GM18499 (cell line): ENCODE measurements around the gene CLIP4.

ENCODE experiments used
- ATAC-seq: cut with Tn5 transposase; IDR thresholded peaks from one replicate; pipeline ENCODE4 v1.9.1; 2021; ENCODE audit warnings: moderate number of reproducible peaks; ENCODE audit not compliant: insufficient read depth, unreplicated experiment

Gene CLIP4

DNA sequence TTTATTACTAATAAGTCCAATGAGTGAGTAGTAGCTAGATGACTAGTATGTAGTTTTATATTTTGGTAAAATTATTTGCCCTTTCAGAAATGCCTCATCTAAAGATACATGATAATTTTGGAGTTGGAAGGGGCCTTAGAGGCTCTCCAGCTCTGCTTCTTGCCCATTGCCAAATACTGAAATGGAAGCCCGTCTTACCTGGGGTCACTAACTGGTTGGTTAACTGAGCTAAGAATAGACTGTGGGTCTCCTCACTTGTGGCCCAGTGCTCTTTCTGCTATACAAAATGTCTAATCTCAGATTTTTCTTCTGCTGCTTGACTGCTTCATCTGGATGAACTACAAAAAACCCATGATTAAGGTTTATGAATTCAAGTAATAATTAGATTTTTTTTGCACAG is 67.1 kb downstream of the CLIP4 start:
- no peak for ATAC-seq

DNA sequence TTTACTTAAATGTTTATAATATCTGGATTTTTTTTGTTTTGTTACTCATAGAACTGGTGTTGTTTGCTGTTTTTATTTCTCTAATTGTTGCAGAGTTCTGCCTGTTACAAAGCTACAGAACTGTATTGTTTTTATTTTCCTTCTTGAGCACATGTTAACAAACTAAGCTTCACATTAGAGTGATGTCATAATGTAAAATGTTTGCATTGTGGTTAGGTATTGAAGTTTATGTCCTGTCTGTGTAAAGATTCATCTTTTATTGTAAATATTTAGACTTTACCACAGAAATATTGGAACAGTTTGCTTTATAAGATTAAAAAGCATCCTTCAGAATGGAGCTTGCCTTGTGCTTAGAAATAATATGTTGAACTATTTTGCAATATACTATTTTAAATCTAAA is 67.7 kb downstream of the CLIP4 start:
- ATAC-seq, result no peak

DNA sequence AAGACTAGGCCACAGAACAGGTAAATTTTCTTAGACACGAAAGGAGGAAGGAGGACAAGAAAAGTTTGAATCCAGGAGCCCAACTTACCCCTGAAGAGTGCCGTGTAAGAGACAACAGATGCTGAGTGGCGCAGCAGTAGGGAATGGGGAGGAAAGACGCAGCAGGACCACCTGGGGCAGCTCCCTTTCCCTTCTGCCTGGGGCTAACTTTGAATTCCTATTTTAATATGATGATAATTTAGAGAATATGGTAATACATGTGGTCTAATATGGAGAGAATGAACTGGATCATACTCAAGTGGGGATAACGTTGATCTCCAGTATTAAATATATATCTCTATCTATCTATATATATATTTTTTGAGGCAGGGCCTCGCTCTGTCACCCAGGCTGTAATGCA is 69.3 kb downstream of the CLIP4 start:
- ATAC-seq, result no peak

DNA sequence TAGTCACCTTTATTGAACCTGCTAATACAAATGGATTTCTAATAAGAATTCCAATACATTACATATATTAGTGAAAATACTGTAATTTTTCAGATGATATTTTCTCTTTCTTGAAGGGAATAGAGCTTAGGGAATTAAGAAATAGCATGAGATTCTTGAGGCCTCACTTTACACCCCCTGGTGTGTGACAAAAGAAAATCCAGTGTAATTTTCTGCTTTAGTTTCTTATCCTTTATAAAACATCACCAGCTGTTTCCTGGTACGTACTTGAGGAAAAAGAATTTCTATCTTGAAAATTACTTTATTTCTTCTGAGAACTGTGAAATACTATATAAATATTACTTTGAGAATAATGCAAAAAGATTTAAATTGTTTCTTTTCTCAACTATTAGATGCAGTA is 71.6 kb downstream of the CLIP4 start:
- ATAC-seq, result no peak

DNA sequence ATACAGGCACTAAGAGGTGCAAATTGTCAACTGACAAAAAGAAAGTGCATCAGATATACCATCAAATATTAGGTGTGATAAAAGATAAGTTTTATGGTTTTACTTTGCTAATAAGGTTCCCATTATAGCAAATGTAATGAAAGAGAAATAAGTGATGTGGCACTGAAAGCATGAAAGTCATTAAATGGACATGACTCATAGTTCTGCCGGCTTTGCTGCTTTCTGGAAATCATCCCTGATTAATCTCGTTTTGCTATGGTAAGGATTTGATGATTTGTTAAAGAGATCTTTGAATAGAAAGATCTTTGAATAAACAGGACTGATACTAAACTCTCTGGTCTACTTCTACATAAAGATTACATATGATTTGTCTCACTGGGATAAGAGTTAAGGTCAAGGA is 72.7 kb downstream of the CLIP4 start:
- ATAC-seq, result no peak

DNA sequence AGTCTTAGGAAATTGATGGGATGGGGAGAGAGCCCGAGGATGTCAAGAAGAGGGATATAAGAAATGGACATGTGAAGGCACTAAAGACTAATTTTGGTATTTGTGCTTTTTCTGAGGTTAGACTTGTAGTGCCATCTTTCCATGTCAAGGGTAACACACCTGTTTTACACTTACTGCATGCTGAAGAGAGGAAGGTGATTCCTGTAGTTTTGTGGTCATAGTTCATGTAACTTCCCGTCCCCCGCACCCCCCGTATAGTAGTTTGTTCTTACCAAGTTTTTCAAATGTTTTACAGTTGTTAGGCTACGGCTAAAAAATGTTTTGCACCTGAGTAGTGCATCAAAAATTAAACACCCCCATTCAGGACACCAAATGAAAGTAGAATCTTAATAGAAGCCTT is 73.8 kb downstream of the CLIP4 start:
- ATAC-seq, result no peak

DNA sequence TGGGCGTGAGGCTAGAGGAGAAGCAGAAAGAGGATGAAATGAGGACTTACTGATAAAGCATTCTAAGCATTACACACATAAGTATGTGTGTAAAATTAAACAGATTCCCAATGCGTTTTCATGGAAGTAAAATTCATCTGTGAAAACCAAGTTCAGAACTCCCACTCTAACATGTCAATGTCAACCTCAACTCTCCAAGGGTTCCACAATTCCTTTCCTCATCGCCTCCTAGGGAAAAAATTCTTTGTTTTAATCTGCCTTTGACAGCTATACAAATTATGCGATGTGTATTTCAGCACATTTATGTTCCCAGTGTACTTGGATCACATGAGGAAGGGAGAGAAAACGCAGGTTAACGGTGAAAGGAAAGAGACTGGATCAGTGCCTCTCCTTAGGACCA is 76.6 kb downstream of the CLIP4 start:
- ATAC-seq, result no peak

DNA sequence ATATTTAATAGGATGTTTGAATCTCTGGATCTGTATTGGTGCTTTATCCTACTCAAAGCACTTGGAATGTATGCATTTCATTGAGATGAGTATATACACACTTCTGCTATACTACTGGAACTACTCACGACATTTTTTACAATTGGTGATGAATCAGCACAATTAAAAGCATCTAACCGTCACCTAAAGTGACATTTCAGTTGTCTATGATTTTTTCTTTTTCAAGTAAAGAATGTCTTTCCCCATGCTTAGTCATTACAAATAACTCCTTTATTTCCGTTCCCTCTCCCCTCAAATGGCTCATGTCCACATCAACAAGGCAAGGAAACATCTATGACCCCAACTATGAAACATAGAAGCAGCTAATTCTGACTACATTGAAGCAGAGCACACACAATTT is 77.3 kb downstream of the CLIP4 start:
- no peak for ATAC-seq

DNA sequence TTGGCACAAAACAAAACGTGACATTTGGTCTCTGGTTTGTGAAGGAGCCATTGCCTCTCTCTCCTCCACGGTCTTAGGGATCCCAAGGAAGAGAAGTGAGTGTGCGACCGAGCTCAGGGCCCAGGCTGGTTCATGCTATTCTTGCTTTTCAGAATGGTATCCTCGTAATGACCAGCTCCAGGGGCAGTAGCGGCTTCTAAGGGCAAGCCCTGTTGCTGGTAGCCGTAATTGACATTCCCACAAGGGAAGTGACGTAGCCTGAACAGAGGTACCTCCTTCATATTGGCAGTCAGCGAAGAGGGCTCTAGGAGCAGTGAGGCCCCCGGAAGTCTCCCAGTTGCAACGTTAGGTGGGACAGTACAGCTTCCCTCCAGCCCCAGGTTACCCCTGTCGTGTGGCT is 77.9 kb downstream of the CLIP4 start:
- no peak for ATAC-seq

DNA sequence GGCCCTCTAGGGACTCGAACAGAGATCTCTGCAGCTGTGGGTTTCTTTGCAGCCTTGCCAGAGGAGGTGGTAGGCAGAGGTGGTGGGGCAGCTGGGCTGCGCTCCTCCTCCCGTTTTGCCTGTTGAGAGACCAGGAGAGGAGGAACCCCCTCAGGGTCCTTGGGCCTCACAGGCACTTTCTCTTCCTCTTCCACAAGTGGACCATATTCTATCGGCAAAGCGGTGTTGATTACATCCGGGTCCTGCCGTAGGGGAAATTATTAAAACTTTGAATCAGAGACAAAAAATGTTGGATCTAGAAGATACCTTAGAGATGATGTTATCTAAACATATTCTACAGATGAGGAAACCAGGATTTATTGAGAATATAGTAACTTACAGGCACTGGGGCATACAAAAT is 78.5 kb downstream of the CLIP4 start:
- no peak for ATAC-seq

DNA sequence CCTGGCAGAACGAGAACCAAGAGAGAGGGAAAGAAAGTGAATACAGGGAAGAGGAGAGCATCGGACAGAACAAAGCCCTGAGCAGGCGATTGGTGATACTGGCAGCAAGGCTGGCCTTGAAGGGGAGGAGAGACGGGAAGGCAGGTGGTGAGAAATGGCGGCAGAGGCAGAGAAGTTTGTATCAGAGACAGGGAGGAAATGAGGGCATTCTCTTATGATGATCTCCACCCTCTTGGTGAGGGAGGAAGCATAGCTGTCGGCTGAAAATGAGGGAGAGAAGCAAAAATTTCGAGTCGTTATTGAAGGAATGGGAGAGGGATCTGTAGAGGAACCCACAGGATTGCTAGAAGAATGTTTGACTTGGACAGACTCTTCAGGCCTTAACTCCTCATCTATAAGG is 80.6 kb downstream of the CLIP4 start:
- ATAC-seq, result no peak

DNA sequence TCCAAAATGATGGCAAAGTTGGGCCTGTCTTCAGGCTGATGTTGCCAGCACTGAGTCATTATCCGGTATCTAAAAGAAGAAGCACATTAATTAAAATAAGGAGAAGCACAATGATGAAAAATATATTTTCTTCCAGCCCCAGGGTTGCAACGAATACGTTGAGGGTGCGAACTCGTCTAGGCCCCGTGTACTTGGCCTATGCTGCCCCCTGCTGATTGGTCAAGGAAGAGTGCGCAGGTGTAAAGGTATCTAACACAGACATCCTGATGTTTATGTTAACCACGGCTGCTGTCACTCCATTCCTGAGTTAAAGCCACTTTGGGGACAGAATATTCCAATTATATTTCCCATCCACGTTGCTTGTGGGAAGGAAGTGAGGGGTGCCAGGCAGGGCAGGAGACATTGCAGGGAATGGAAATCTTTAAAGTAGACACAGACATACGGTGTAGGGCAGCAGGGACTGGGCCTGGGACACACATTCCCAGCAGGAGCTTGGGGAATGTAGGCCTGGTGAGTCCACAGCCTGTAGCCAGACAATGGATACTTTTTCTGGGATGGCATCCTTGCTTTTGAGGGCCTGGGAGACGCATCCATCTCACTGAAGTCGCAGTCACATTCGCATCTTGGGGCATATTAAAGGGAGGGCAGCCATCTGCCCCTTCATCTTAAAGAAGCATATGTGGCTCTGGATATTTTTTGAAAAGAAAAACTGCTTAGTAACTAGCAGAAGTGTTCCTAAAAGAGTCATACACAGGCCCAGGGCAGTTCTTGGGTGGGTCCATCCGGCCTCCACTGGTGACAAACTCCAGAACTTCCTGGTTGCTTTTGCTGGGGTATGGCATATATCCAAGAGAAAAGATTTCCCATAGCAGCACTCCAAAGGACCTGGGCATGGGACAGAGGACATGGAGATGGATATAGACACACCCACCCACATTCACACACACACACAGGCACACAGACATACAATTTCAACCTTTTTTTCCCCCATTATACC is 81.9 kb downstream of the CLIP4 start:
- ATAC-seq, result no peak

DNA sequence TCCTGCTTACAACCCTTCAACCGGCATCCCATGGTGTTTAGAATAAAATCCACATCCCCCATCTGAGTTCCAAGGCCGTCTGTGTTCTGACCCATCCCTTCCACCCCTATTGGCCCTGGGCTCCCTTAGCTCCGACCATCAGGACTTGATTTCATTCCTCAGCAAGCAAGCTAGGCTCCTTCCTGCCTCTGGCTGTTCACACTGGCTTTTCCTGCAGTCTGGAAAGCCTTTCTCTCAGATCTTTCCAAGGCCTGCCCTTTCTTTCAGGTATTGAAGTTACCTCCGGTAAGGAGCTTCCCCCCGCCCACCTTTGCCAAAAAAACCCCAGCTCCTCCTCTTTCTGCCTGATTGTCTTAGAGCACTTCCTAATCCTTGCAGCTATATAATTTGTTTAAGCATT is 86.8 kb downstream of the CLIP4 start:
- no peak for ATAC-seq

DNA sequence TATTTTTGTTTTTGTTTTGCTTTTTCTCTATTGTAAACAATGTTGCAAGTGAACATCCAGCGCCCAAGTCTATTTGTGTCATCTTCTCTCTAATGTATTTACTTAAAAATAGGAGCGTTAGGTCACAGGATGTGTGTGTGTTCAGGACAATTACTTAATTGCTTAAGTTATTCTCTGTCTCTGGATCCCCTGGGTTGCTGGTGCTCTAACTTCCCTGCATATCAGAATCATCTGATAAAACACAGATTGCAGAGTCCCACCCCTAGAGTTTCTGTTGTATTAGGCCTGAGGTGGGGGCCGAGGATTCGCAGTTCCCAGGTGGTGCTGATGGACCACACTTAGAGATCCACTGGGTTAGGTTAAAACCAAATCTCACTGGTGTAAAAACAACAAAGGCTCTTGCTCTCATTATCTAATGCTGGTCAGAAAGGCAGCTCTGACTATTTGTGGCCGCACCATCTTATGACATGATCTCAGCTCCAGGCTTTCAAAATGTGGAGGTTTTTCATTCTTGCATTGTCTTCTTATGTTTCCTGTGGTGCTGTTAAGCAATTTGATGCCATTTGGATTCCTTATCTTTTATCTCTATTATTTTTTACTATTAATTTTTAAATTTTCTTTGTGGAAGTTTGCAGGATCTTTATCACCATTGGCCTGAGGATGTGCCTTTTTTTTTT is 87.7 kb downstream of the CLIP4 start:
- ATAC-seq, result no peak

DNA sequence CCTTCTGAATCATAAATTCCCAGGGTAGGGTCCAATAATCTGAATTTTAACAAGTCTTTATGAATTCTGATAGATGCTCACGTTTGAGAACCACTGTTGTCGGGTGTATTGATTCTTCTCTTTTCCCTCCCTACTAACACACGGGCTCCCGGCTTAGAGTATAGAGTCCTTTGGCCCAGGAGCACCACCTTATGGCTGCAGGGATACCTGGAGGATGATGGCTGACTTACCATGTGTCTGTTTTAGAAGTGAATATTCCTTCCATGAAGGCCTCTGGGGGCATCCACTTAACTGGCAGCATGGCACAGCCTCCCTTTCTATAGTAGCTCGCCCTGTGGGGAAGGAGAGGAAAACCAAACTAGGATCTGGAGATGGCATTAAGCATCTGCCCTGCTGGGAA is 91.7 kb downstream of the CLIP4 start:
- no peak for ATAC-seq

DNA sequence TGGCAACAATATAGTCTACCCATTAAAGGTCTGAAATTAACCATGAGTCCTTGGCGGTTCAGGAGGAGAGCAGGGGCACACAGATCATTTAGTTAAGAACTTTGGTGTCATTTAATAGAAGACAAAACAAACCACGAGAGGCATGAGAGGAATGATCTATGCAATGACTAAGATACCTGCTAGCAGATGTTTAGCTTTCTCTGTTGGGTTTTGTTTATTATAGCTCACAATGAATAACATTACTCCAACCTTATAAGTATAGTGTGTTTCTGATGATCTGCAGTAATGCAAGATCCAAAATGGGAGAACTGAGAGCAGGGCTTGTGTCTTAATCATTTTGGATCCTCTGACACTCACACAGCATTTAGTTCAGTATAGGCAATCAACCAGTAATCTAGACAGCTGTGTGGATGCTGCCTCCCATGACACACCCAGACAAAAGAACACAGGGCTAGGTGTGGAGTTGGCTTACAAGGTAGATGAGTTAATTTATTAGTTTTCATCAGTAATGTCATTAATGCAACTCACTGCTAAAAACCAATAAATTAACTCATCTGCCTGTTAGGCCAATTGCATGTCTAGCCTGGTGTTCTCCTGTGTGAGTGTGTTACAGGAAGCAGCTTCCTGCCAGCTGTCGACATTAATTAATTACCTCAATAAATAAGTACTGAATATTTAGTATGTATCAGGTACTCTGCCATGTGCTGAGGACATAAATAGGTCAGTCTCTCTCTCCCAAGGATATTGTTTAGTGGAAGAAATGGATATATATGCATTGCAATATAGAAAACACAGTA is 92.3 kb downstream of the CLIP4 start:
- no peak for ATAC-seq

DNA sequence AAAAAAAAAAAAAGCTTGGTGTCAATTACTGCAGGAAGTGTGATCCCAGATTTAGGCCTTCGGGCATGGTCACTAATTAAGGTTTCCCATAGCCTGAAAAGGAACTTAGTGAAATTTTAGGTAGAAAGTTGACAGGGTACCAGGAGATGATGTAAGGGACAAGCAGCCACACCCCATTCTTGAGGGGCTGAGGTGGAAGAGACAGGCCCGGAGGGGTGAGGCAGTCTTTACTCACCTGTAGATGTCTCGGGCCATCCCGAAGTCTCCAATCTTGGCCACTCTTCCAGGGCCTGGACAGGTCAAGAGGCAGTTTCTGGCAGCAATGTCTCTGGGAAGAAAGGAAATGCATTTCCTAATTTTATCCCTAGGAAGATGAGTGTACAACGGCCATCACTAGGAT is 94.3 kb downstream of the CLIP4 start:
- no peak for ATAC-seq

DNA sequence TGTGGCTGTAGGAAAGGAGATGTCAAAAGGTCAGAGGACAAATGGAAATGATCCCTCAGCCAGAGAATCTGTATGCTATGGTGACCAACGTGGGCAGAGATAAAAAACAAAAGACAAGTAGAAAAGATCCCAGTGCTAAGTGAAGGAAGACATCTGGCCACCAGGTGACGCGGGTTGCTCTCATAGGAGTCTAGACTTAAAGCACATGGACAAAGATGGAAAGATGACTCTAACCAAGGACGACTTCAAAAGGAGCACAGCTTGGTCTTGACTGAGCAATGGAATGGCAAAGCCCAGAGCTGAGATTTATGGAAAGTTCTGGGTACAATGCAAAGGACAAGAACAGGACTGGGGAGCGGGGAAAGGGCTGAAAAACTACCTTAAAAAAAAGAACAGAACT is 96.8 kb downstream of the CLIP4 start:
- no peak for ATAC-seq

DNA sequence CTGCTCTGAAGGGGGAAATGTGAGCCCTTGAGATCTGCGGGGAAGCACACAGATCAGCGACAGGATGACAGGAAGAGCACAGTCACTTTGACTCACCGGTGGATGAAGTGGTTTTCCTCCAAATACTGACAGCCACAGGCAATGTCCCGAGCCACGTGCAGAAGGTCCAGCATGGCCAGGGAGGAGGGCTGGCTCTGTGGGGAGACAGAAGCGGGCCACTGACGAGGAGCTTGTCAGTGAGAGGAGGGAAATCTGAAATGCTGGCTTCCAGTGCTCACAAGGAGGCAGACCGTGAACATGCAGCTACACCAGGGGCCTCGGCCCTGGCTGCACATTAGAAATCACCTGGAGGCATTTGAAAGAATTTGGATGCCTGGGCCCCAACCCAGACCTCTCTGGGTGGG is 98.7 kb downstream of the CLIP4 start:
- ATAC-seq, result no peak

DNA sequence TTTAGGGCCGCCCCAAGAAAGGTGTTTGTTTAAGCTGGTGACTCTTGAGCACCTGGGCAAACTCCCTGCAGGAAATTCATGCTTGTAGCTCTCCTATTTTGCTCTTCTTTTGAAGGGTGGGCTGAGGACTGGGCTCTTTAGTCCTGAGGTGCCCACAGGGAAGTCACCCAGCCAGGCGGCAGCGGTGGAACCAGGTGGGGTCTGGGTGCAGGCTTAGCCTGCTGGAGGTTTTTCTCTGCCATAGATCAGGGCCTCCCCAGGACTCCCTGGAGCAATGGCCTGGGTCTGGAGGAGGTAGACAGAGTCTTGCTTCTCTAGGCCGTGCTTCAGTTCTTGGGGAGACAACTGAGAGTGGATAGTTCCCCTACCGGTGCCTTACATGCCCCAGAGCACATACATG is 99.9 kb downstream of the CLIP4 start:
- ATAC-seq, result no peak
